Fibroblast of skin of scalp (primary cell): Measurements from ENCODE around the gene SLC12A5.
"Not testable (repeated sequence)": the region's sequence is repeated elsewhere in the genome, so short reads cannot be mapped to it uniquely, and the experiment has no call there.

ENCODE experiments used
- DNase-seq: peaks from one replicate; pipeline ENCODE4 v3.0.0-alpha.2; 2013

SLC12A5 gene

GRCh38 chr20:46083101-46083500 is 54.1 kb downstream of the SLC12A5 start:
- no peak for DNase-seq

- DNase-seq, result no peak
Observed at GRCh38 chr20:46083531-46084061, 54.6 kb downstream of the SLC12A5 start.

- no peak for DNase-seq
Observed at GRCh38 chr20:46084805-46085178, 55.8 kb downstream of the SLC12A5 start.

- peak; percentile 17 for DNase-seq
Observed at GRCh38 chr20:46085179-46085851, 56.3 kb downstream of the SLC12A5 start.

GRCh38 chr20:46087161-46087560 is 58.1 kb downstream of the SLC12A5 start:
- no peak for DNase-seq

- DNase-seq, result peak; percentile 26
Observed at GRCh38 chr20:46088409-46089166, 59.6 kb downstream of the SLC12A5 start.

GRCh38 chr20:46089167-46089416 is 60.1 kb downstream of the SLC12A5 start:
- no peak for DNase-seq

- peak; percentile 97 for DNase-seq
Observed at GRCh38 chr20:46089417-46090388, 60.7 kb downstream of the SLC12A5 start, which contains the start of gene NCOA5. Gene NCOA5, minus strand, starts transcription at chr20:46089962. Its CDS starts 10,538 bp downstream, at chr20:46079424.

GRCh38 chr20:46091622-46092535 is 62.9 kb downstream of the SLC12A5 start:
- DNase-seq, result not testable (repeated sequence)

DNA sequence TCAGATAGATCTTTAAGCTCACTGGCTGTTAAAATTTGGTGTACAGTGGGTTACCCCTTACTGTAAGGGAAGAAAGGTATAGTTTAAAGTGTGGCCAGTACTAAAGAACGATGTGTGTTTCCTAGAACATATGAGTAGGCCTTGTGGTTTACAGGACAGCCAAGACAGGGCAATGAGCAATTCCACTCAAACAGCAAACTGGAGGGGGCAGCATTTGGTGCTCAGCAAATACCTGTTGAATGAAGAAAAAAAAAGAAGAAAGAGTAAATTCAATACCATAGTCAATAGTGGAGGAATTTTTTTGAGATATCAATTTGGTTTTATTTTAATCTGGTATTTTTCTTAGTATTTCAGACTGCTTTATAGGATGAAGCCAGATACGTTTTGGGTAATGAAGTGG is 64.5 kb downstream of the SLC12A5 start:
- no peak for DNase-seq

GRCh38 chr20:46099491-46100287 is 70.7 kb downstream of the SLC12A5 start:
- no peak for DNase-seq

- DNase-seq, result not testable (repeated sequence)
Observed at GRCh38 chr20:46100444-46100843, 71.4 kb downstream of the SLC12A5 start.

- no peak for DNase-seq
Observed at GRCh38 chr20:46100988-46101387, 72.0 kb downstream of the SLC12A5 start.

- no peak for DNase-seq
Observed at GRCh38 chr20:46101957-46102356, 72.9 kb downstream of the SLC12A5 start.

DNA sequence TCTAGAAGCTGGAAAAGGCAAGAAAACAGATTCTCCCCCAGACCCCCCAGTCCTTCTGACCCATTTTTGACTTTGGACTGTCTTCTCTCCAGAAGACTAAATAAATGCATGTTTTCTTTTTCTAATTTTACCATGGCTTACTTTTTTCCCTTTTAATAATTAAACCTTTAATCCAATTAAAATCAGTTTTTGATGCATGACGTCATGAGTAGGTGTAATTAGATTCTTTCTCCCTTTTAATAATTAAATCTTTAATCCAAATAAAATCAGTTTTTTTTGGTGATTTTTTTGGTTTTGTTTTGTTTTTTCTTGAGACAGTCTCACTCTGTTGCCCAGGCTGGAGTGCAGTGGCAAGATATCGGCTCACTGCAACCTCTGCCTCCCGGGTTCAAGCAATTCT is 73.9 kb downstream of the SLC12A5 start:
- no peak for DNase-seq

DNA sequence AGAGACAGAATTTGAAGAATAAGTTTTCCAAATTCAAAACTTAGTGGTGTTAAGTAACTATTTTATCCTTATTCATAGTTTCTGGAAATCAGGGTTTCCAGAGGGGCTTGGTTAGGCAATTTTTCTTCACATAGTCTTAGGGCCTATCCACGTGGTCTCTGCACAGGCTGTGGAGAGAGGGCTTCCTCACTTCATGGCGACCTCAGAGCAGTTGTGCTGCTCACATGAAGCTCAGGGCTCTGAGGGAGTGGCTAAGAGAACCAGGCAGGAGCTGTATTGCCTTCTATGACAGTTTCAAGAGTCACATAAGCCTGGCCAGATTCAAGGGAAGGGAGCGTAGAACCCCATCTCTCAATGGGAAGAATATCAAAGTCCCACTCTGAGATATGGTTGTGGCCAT is 75.2 kb downstream of the SLC12A5 start:
- no peak for DNase-seq

- no peak for DNase-seq
Observed at GRCh38 chr20:46107061-46107460, 78.0 kb downstream of the SLC12A5 start.

GRCh38 chr20:46108435-46108841 is 79.4 kb downstream of the SLC12A5 start:
- no peak for DNase-seq

DNA sequence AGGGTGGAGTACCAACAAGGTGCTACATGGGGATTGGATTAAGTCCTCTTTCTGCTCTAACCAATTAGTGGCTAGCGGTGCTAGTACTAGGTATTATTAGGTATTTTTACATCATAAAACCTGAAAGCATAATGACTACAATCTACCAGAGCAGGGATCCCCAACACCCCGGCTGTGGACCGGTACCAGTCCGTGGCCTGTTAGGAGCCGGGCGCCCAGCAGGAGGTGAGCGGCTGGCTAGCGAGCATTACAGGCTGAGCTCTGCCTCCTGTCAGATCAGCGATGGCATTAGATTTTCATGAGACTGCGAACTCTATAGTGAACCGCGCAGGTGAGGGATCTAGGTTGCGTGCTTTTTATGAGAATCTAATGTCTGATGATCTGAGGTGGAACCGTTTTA is 80.0 kb downstream of the SLC12A5 start:
- DNase-seq, result no peak
